WERI-Rb-1 (cell line): ENCODE measurements around the gene MAPKAP1.

Experiments used
- DNase-seq: peaks from one replicate; pipeline ENCODE4 v3.0.0-alpha.2; 2020
- H3K27ac ChIP-seq: fragments of 250-450 bp; sonication (Bioruptor Pico); 2 replicates; pipeline ENCODE4 v1.5.1; 2020; ENCODE audit warnings: mild to moderate bottlenecking, moderate library complexity
- H3K27me3 ChIP-seq: fragments of 250-450 bp; sonication (Bioruptor Pico); 2 replicates; pipeline ENCODE4 v1.5.1; 2021; ENCODE audit warnings: mild to moderate bottlenecking, low read depth, moderate library complexity; ENCODE audit not compliant: insufficient read depth, severe bottlenecking
- H3K36me3 ChIP-seq: fragments of 250-450 bp; sonication (Bioruptor Pico); 2 replicates; pipeline ENCODE4 v1.5.1; 2020; ENCODE audit warnings: mild to moderate bottlenecking, moderate library complexity
- H3K4me3 ChIP-seq: 2 replicates; pipeline ENCODE4 v1.5.1; 2011; ENCODE audit warnings: low read depth, mild to moderate bottlenecking, control low read depth, low read length
- H3K9me3 ChIP-seq: fragments of 250-450 bp; sonication (Bioruptor Pico); 2 replicates; pipeline ENCODE4 v1.5.1; 2021; ENCODE audit warnings: mild to moderate bottlenecking, moderate library complexity; ENCODE audit not compliant: severe bottlenecking
- CTCF ChIP-seq: IDR thresholded peaks from 2 replicates; pipeline ENCODE4 v1.5.1; 2011; ENCODE audit warnings: low read depth, mild to moderate bottlenecking, control low read depth, inconsistent platforms, low read length

The MAPKAP1 gene

GRCh38 chr9:125744616-125745015, 37.6 kb upstream of the MAPKAP1 start:
- no peak for TF ChIP-seq CTCF
- Histone ChIP-seq H3K36me3 (peaks cover 11% of the 10 kb centered on the region), H3K9me3 (no peaks in the 10 kb centered on the region), H3K27ac (no peak overlapping the region), H3K4me3 (no peak overlapping the region), H3K27me3 (no peaks in the 10 kb centered on the region)
- DNase-seq: no peak

- no peak for DNase-seq
- Histone ChIP-seq H3K27ac (no peak overlapping the region), H3K36me3 (peaks cover 5% of the 10 kb centered on the region)
Observed at GRCh38 chr9:125743682-125744428, 36.8 kb upstream of the MAPKAP1 start.

GRCh38 chr9:125742657-125743056, 35.6 kb upstream of the MAPKAP1 start:
- DNase-seq: no peak
- Histone ChIP-seq H3K9me3 (no peaks in the 10 kb centered on the region), H3K27ac (no peak overlapping the region), H3K36me3 (no peaks in the 10 kb centered on the region), H3K4me3 (no peak overlapping the region), H3K27me3 (no peaks in the 10 kb centered on the region)
- TF ChIP-seq CTCF: no peak

More at GRCh38 chr9:125743682-125744428, 36.8 kb upstream of the MAPKAP1 start:
- Histone ChIP-seq H3K9me3 (no peaks in the 10 kb centered on the region), H3K4me3 (no peak overlapping the region), H3K27me3 (no peaks in the 10 kb centered on the region)
- TF ChIP-seq CTCF: no peak

GRCh38 chr9:125739436-125739835, 32.4 kb upstream of the MAPKAP1 start:
- no peak for TF ChIP-seq CTCF
- Histone ChIP-seq H3K36me3 (no peaks in the 10 kb centered on the region), H3K9me3 (no peaks in the 10 kb centered on the region), H3K27ac (no peak overlapping the region), H3K27me3 (no peaks in the 10 kb centered on the region), H3K4me3 (no peak overlapping the region)
- DNase-seq: no peak

- Histone ChIP-seq H3K36me3 (no peaks in the 10 kb centered on the region), H3K27me3 (no peaks in the 10 kb centered on the region), H3K27ac (no peak overlapping the region), H3K9me3 (no peaks in the 10 kb centered on the region), H3K4me3 (no peak overlapping the region)
- TF ChIP-seq CTCF: no peak
- no peak for DNase-seq
Observed at GRCh38 chr9:125732562-125732961, 25.6 kb upstream of the MAPKAP1 start.

GRCh38 chr9:125730168-125730567, 23.2 kb upstream of the MAPKAP1 start:
- H3K9me3 ChIP-seq: no peaks in the 10 kb centered on the region
- DNase-seq: no peak

More at GRCh38 chr9:125730168-125730567, 23.2 kb upstream of the MAPKAP1 start:
- no peak for TF ChIP-seq CTCF
- H3K36me3 ChIP-seq: no peaks in the 10 kb centered on the region
- no peaks in the 10 kb centered on the region for H3K27me3 ChIP-seq
- no peak overlapping the region for H3K4me3 ChIP-seq
- peak overlapping the region; percentile 10; the same call in 1 of the 2 replicates for H3K27ac ChIP-seq
